Endodermal cell (in vitro differentiated cells): ENCODE results near the gene CHST11. TPM values are rescaled to one million over a fixed set of nuclear protein-coding genes. Genes with fewer than 3 reads are reported as not detected.
A peak's percentile ranks its signal among the peaks of the same experiment; 100 is the strongest.
"Not testable (repeated sequence)": the region's sequence is repeated elsewhere in the genome, so short reads cannot be mapped to it uniquely, and the experiment has no call there.

Source experiments
- DNase-seq: peaks from one replicate; pipeline ENCODE4 v3.0.0-alpha.2; 2017
- H3K27ac ChIP-seq: 2 replicates; pipeline ENCODE4 v1.5.1; 2013; ENCODE audit warnings: mild to moderate bottlenecking, low read depth, low read length, moderate library complexity
- H3K27me3 ChIP-seq: 2 replicates; pipeline ENCODE4 v1.6.1; 2013; ENCODE audit warnings: mild to moderate bottlenecking, low read length, moderate library complexity; ENCODE audit not compliant: insufficient read depth, control insufficient read depth, poor library complexity, severe bottlenecking
- H3K36me3 ChIP-seq: 2 replicates; pipeline ENCODE4 v1.7.0; 2013; ENCODE audit warnings: mild to moderate bottlenecking, low read length, moderate library complexity; ENCODE audit not compliant: control insufficient read depth, insufficient read depth
- H3K4me1 ChIP-seq: one replicate; pipeline ENCODE4 v1.7.0; 2013; ENCODE audit warnings: low read length; ENCODE audit not compliant: control insufficient read depth, insufficient read depth
- H3K4me3 ChIP-seq: 2 replicates; pipeline ENCODE4 v1.5.1; 2013; ENCODE audit warnings: mild to moderate bottlenecking, low read length, moderate library complexity
- H3K9ac ChIP-seq: 2 replicates; pipeline ENCODE4 v1.6.1; 2013; ENCODE audit warnings: mild to moderate bottlenecking, low read length, moderate library complexity; ENCODE audit not compliant: poor library complexity, severe bottlenecking; ENCODE audit errors: extremely low read depth
- H3K9me3 ChIP-seq: 2 replicates; pipeline ENCODE4 v1.6.1; 2013; ENCODE audit warnings: mild to moderate bottlenecking, low read length, moderate library complexity; ENCODE audit not compliant: control insufficient read depth
- H3K27ac Mint-ChIP-seq: 2 replicates; pipeline ENCODE4 v1.8.0; 2020; ENCODE audit warnings: mixed read lengths
- H3K27me3 Mint-ChIP-seq: 2 replicates; pipeline ENCODE4 v1.8.0; 2021; ENCODE audit warnings: mild to moderate bottlenecking, mixed read lengths; ENCODE audit not compliant: insufficient read depth
- H3K36me3 Mint-ChIP-seq: 2 replicates; pipeline ENCODE4 v1.8.0; 2020; ENCODE audit warnings: low read depth, mixed read lengths
- H3K4me1 Mint-ChIP-seq: 2 replicates; pipeline ENCODE4 v1.8.0; 2020; ENCODE audit warnings: mixed read lengths
- H3K4me3 Mint-ChIP-seq: 2 replicates; pipeline ENCODE4 v1.8.0; 2020; ENCODE audit warnings: mild to moderate bottlenecking, moderate library complexity, mixed read lengths
- H3K9me3 Mint-ChIP-seq: 2 replicates; pipeline ENCODE4 v1.8.0; 2020; ENCODE audit warnings: mild to moderate bottlenecking, mixed read lengths
- WGBS, 2 experiments: methylation state at CpG; one replicate each; pipeline versions ENCODE4 v1.1.5 to v1.1.7; 2013; ENCODE audit warnings: missing lambda C conversion rate in 2 of 2, mixed read lengths in 1 of 2; ENCODE audit not compliant: insufficient coverage in 1 of 2, insufficient read length in 1 of 2; 5-methylcytosine and 5-hydroxymethylcytosine counted together
- total RNA-seq, 2 donors: library from RNA; stranded (reverse); fragmentation: NEBNext Ultra II Directional in 1 of 2; extraction: Animal tissue kit (Norgen Biotek cat#: 25700) in 1 of 2; gene quantifications; 2 replicates in 1 of 2; 3 replicates in 1 of 2; pipeline ENCODE4 v1.2.1, GENCODE V29; 2021
- TF ChIP-seq, protein P1 (sequence below): fragments of 200-600 bp; sonication (generic); conservative IDR thresholded peaks from 2 replicates; pipeline ENCODE4 v1.5.0; 2021; ENCODE audit warnings: antibody characterized with exemption, mild to moderate bottlenecking

The CHST11 gene
- total RNA-seq, 2 donors from 2014 or later = 30.7 to 36.2 TPM

DNA sequence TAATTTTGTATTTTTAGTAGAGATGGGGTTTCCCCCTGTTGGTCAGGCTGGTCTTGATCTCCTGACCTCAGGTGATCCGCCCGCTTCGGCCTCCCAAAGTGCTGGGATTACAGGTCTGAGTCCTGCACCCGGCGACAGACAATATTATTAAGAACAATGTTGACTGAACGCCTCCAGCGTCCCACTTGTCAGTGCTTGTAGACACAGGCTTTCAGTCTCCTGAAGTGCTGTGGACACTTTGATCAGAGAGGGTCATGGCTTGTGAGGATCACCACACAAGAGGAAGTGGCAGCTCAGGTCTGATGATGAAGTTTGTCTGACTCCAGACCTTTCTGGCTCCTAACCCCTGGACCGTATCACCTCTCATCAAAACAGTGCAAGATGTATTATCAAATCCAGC lies 114.6 kb downstream of the CHST11 start:
- peaks cover 8% of the 10 kb centered on the region for H3K9me3 Mint-ChIP-seq
- 94 to 97% methylated on average over 8 of the region's 8 CpGs for WGBS, 2 experiments

DNA sequence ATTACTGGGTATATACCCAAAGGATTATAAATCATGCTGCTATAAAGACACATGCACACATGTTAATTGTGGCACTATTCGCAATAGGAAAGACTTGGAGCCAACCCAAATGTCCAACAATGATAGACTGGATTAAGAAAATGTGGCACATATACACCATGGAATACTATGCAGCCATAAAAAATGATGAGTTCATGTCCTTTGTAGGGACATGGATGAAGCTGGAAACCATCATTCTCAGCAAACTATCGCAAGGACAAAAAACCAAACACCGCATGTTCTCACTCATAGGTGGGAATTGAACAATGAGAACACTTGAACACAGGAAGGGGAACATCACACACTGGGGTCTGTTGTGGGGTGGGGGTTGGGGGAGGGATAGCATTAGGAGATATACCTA lies 117.6 kb downstream of the CHST11 start:
- not testable (repeated sequence) for DNase-seq, H3K36me3 ChIP-seq, H3K36me3 Mint-ChIP-seq, H3K27me3 ChIP-seq, H3K4me3 Mint-ChIP-seq, H3K9me3 Mint-ChIP-seq, H3K27ac Mint-ChIP-seq, H3K4me3 ChIP-seq, H3K9ac ChIP-seq, H3K9me3 ChIP-seq, H3K27ac ChIP-seq, H3K27me3 Mint-ChIP-seq
- H3K4me1 Mint-ChIP-seq = peaks cover 31% of the 10 kb centered on the region
- peaks cover 16% of the 10 kb centered on the region for H3K4me1 ChIP-seq
- WGBS, 2 experiments = 100% methylated on average over 1 of the region's 3 CpGs; no CpG with 5 or more reads in 1 of the 2 experiments

More for the DNA sequence above, 114.6 kb downstream of the CHST11 start:
- Histone ChIP-seq H3K27ac (no peak overlapping the region), H3K36me3 (no peaks in the 10 kb centered on the region), H3K4me1 (no peaks in the 10 kb centered on the region), H3K9ac (no peak overlapping the region), H3K9me3 (peaks cover 12% of the 10 kb centered on the region), H3K4me3 (no peak overlapping the region), H3K27me3 (no peaks in the 10 kb centered on the region)
- peaks cover 10% of the 10 kb centered on the region for H3K36me3 Mint-ChIP-seq
- TF ChIP-seq, protein P1, sequence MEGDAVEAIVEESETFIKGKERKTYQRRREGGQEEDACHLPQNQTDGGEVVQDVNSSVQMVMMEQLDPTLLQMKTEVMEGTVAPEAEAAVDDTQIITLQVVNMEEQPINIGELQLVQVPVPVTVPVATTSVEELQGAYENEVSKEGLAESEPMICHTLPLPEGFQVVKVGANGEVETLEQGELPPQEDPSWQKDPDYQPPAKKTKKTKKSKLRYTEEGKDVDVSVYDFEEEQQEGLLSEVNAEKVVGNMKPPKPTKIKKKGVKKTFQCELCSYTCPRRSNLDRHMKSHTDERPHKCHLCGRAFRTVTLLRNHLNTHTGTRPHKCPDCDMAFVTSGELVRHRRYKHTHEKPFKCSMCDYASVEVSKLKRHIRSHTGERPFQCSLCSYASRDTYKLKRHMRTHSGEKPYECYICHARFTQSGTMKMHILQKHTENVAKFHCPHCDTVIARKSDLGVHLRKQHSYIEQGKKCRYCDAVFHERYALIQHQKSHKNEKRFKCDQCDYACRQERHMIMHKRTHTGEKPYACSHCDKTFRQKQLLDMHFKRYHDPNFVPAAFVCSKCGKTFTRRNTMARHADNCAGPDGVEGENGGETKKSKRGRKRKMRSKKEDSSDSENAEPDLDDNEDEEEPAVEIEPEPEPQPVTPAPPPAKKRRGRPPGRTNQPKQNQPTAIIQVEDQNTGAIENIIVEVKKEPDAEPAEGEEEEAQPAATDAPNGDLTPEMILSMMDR = no peak
- DNase-seq = no peak
- no peak overlapping the region for H3K4me3 Mint-ChIP-seq
- peaks cover 8% of the 10 kb centered on the region for H3K4me1 Mint-ChIP-seq
- no peak overlapping the region for H3K27ac Mint-ChIP-seq
- H3K27me3 Mint-ChIP-seq = no peaks in the 10 kb centered on the region

DNA sequence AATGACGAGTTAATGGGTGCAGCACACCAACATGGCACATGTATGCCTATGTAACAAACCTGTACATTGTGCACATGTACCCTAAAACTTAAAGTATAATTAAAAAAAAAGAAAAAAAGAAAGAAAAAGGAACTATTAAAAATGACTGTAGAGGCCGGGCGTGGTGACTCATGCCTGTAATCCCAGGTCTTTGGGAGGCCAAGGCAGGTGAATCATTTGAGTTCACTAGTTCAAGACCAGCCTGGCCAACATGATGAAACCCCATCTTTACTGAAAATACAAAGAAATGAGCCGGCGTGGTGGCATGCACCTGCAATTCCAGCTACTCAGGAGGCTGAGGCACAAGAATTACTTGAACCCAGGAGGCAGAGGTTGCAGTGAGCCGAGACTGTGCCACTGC lies 118.0 kb downstream of the CHST11 start:
- not testable (repeated sequence) for H3K36me3 ChIP-seq, H3K27me3 Mint-ChIP-seq, H3K27ac ChIP-seq, H3K27ac Mint-ChIP-seq, H3K27me3 ChIP-seq, H3K9ac ChIP-seq, H3K9me3 ChIP-seq, DNase-seq, H3K9me3 Mint-ChIP-seq, H3K4me3 Mint-ChIP-seq, H3K36me3 Mint-ChIP-seq, H3K4me3 ChIP-seq
- peaks cover 35% of the 10 kb centered on the region for H3K4me1 Mint-ChIP-seq
- 92 to 95% methylated on average over 5 of the region's 6 CpGs for WGBS, 2 experiments
- peaks cover 19% of the 10 kb centered on the region for H3K4me1 ChIP-seq

DNA sequence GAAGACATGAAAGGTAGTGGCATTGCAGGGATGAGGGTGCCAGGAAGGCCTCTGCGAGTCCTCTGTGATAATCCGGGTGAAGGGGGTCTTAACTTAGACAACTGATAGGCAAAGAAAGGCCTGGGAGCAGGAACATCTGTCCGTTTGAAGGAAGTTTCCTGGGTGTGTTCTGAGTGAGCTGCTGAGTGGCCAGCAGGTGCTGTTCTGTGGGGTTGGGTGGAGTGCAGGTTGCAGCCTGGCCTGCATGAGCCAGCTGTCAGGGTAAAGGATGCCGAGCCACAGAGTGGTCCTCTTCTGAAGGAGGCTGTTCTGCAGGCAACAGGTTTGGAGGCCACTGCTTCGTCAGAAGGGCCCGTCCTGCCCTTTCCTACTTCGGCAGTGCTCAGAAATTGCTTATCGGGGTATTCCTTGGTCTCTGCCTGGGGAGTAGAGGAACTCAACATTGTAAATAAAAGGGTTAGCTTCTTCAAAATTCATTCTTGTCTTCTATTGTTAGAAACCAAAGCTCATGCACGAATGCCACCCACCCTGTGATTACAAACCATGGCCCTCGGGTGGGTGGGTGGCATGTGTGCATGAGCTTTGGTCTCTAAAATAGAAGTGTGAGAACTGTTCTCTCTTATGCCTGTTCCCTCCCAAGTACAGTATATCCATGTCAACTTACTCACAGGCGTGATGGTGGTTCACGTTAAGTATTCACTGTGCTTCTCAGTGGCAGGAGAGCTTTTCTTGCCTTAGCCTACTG lies 118.9 kb downstream of the CHST11 start:
- Mint-ChIP-seq H3K36me3 (peaks cover 8% of the 10 kb centered on the region), H3K27ac (peak overlapping the region; percentile 22), H3K9me3 (peaks cover 3% of the 10 kb centered on the region), H3K4me3 (no peak overlapping the region), H3K4me1 (peaks cover 40% of the 10 kb centered on the region), H3K27me3 (no peaks in the 10 kb centered on the region)
- no peak overlapping the region for H3K9ac ChIP-seq
- 92 to 93% methylated on average over 11 to 12 of the region's 12 CpGs for WGBS, 2 experiments
- H3K36me3 ChIP-seq = no peaks in the 10 kb centered on the region
- TF ChIP-seq, protein P1 = no peak
- DNase-seq = no peak
- H3K4me3 ChIP-seq = no peak overlapping the region
- no peaks in the 10 kb centered on the region for H3K9me3 ChIP-seq
- peaks cover 24% of the 10 kb centered on the region for H3K4me1 ChIP-seq
- no peak overlapping the region for H3K27ac ChIP-seq
- no peaks in the 10 kb centered on the region for H3K27me3 ChIP-seq
